SH-SY5Y (cell line): ENCODE data around the gene TUBA1C.

Source experiments
- GATA2 ChIP-seq: IDR thresholded peaks from 2 replicates; pipeline ENCODE4 v1.6.1; 2011; ENCODE audit warnings: mild to moderate bottlenecking, low read depth, low read length
- GATA3 ChIP-seq: IDR thresholded peaks from 2 replicates; pipeline ENCODE4 v1.6.1; 2011; ENCODE audit warnings: low read depth, mild to moderate bottlenecking, low read length, moderate library complexity

TUBA1C gene

DNA sequence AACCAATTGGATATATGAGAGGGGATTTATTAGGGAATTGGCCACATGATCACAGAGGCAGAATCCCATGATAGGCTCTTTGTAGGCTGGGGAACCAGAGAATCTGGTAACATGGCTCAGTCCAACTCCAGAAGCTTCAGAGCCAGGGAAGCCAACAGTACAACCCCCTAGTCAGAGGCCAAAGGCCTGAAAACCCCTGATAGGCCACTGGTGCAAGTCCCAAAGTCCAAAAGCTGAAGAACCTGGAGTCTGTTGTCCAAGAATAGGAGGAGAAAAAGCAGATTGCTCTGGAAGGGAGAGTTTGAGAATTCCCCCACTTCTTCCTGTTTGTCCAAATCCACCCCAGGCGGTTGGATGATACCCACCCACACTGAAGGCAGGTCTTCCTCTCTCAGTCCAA lies 49.9 kb downstream of the TUBA1C start:
- no peak for TF ChIP-seq GATA3
- TF ChIP-seq GATA2, result no peak

DNA sequence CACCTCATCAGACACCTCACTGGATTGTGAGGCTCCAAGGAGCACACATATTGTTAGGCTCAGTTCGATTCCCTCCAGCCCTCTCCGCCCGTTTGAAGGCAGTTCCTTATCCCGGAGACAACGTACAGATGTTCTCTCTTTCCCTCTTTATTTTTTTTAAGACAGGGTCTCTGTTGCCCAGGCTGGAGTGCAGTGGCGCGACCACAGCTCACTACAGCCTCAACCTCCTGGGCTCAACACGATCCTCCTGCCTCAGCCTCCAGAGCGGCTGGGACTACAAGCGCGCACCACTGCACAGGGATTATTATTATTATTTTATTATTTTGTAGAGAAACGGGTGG lies 57.5 kb downstream of the TUBA1C start:
- TF ChIP-seq GATA3, result no peak
- TF ChIP-seq GATA2, result no peak

DNA sequence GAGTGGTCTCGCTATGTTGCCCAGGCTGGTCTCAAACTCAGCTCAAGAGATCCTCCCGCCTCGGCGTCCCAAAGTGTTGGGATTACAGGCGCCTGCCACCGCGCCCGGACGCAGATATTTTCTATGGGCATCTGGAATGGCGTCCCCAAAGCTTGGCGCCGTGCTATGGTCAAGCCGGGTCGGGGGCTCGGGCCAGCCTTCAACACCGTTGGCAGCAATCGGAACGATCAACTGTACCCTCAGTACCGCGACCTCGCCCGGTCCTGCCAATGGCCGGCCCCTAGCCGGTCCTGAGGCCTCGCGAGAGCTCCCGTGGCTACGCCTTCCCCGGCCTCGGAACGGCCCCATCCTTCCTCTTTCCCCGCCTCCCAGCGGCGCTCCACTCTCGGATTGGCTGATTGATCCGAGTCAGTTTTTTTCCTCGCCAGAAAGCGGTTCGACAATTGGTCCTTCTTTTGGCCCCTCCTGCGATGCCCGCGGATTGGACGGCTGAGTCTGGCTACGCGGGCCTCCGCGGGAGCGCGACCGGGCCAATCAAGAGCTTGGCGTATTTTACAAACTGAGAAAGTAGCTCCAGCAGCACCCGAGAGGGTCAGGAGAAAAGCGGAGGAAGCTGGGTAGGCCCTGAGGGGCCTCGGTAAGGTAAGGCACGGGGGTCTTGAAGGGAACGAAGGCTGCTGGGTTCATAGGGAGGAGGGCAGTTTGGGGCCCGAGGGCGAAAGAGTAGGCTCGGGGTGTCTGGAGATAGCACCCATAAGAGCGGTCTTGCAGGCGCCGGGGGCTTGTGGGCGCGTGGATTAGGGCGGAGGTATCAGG lies 58.0 kb downstream of the TUBA1C start, which contains the start of gene TROAP:
Gene TROAP (plus strand): TSS at position 548 of the 816 bp plus-strand sequence. CDS start 354 bp downstream, outside the sequence.
- peak; percentile 23 for TF ChIP-seq GATA2
- TF ChIP-seq GATA3, result no peak

DNA sequence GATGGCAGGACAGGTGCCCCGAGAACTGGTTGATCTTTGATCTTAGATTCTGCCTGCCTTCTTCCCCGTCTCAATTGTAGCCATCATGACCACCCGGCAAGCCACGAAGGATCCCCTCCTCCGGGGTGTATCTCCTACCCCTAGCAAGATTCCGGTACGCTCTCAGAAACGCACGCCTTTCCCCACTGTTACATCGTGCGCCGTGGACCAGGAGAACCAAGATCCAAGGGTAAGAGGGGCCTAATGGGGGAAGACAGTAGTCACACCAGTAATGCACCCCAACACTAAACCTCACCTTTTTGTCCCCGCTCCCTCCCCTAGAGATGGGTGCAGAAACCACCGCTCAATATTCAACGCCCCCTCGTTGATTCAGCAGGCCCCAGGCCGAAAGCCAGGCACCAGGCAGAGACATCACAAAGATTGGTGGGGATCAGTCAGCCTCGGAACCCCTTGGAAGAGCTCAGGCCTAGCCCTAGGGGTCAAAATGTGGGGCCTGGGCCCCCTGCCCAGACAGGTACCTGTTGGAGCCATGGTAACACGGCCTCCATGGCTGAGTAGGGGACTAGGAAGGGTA lies 58.7 kb downstream of the TUBA1C start:
- TF ChIP-seq GATA3 (no peak), GATA2 (no peak)
